ENCODE results near the gene HDAC4.

DNA sequence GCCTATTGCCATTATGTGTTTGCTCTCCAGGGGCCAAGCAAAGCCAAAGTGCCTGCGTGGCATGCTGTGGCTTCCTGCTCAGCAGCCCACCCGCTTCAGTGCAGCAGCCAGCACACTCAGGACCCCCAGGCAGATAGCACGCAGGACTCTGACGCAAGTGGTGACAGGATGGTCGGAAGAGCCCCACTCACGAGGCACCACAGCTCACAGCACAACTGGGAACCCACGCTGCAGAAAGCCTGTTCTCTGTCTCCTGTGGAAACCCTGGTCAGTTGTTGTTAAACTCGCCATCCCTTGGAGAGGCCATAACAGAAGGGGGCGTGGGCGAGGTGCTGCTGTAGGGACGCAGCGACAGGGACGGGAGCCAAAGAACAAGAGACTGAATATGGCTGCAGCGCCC, 76.4 kb downstream of the HDAC4 start:
- TF ChIP-seq GATA3 (IDR thresholded peaks at IDR 0.05; ENCODE audit: low read depth, low read length), result no peak
- TF ChIP-seq GATA2 (IDR thresholded peaks at IDR 0.05; ENCODE audit: low read depth, low read length), result no peak

All from SH-SY5Y (cell line).